ENCODE results near the gene ANXA5.

ANXA5 gene

GRCh38 chr4:121684016-121684415 is 12.8 kb downstream of the ANXA5 start:
- no peak for TF ChIP-seq CTCF (IDR thresholded peaks at IDR 0.05; ENCODE audit: insufficient read depth, low read depth, low read length, missing control alignments)
- no peak overlapping the region for H3K4me3 ChIP-seq (ENCODE audit: low read depth, low read length)
- DNase-seq (ENCODE audit: low read depth), result no peak

- TF ChIP-seq CTCF (IDR thresholded peaks at IDR 0.05; ENCODE audit: insufficient read depth, low read depth, low read length, missing control alignments), result no peak
- DNase-seq (ENCODE audit: low read depth), result no peak
- no peak overlapping the region for H3K4me3 ChIP-seq (ENCODE audit: low read depth, low read length)
These were observed 16.2 kb downstream of the ANXA5 start for GRCh38 chr4:121680571-121680970.

- no peak for DNase-seq (ENCODE audit: low read depth)
- no peak for TF ChIP-seq CTCF (IDR thresholded peaks at IDR 0.05; ENCODE audit: insufficient read depth, low read depth, low read length, missing control alignments)
- no peak overlapping the region for H3K4me3 ChIP-seq (ENCODE audit: low read depth, low read length)
These were observed 16.8 kb downstream of the ANXA5 start for GRCh38 chr4:121679951-121680350.

- TF ChIP-seq CTCF (IDR thresholded peaks at IDR 0.05; ENCODE audit: insufficient read depth, low read depth, low read length, missing control alignments), result no peak
- H3K4me3 ChIP-seq (ENCODE audit: low read depth, low read length), result no peak overlapping the region
- DNase-seq (ENCODE audit: low read depth), result no peak
These were observed 17.5 kb downstream of the ANXA5 start for GRCh38 chr4:121679267-121679666.

GRCh38 chr4:121677524-121677923 is 19.3 kb downstream of the ANXA5 start:
- no peak for TF ChIP-seq CTCF (IDR thresholded peaks at IDR 0.05; ENCODE audit: insufficient read depth, low read depth, low read length, missing control alignments)
- no peak for DNase-seq (ENCODE audit: low read depth)
- no peak overlapping the region for H3K4me3 ChIP-seq (ENCODE audit: low read depth, low read length)

- DNase-seq (ENCODE audit: low read depth), result no peak
- no peak overlapping the region for H3K4me3 ChIP-seq (ENCODE audit: low read depth, low read length)
- no peak for TF ChIP-seq CTCF (IDR thresholded peaks at IDR 0.05; ENCODE audit: insufficient read depth, low read depth, low read length, missing control alignments)
These were observed 20.3 kb downstream of the ANXA5 start for GRCh38 chr4:121676345-121677075.

- H3K4me3 ChIP-seq (ENCODE audit: low read depth, low read length), result no peak overlapping the region
- no peak for DNase-seq (ENCODE audit: low read depth)
- no peak for TF ChIP-seq CTCF (IDR thresholded peaks at IDR 0.05; ENCODE audit: insufficient read depth, low read depth, low read length, missing control alignments)
These were observed 21.1 kb downstream of the ANXA5 start for GRCh38 chr4:121675715-121676114.

Measured in GM12865 (cell line).